Mesendoderm (in vitro differentiated cells): ENCODE data around the gene MDGA2.
"Not testable (repeated sequence)": the region's sequence is repeated elsewhere in the genome, so short reads cannot be mapped to it uniquely, and the experiment has no call there.

Experiments used
- DNase-seq: peaks from one replicate; pipeline ENCODE4 v3.0.0; 2013
- H2AK5ac ChIP-seq: 2 replicates; pipeline ENCODE4 v1.6.1; 2013; ENCODE audit warnings: low read length, inconsistent platforms
- H2BK120ac ChIP-seq: 2 replicates; pipeline ENCODE4 v1.6.1; 2013; ENCODE audit warnings: low read depth, mild to moderate bottlenecking, low read length, moderate library complexity, mixed read lengths
- H2BK15ac ChIP-seq: replicated peaks from 2 replicates; pipeline ENCODE4 v1.6.1; 2013; ENCODE audit warnings: low read depth, mild to moderate bottlenecking, moderate library complexity
- H2BK5ac ChIP-seq: 2 replicates; pipeline ENCODE4 v1.6.1; 2013; ENCODE audit warnings: low read length, inconsistent platforms
- H3K18ac ChIP-seq: 2 replicates; pipeline ENCODE4 v1.6.1; 2013; ENCODE audit warnings: mild to moderate bottlenecking, low read length, mixed read lengths
- H3K23ac ChIP-seq: one replicate; pipeline ENCODE4 v1.6.1; 2013; ENCODE audit warnings: low read length
- H3K27ac ChIP-seq: 2 replicates; pipeline ENCODE4 v1.5.1; 2013; ENCODE audit warnings: low read depth, mild to moderate bottlenecking, inconsistent platforms, low read length, moderate library complexity
- H3K27me3 ChIP-seq: 2 replicates; pipeline ENCODE4 v1.6.1; 2013; ENCODE audit warnings: low read length, control low read depth, mild to moderate bottlenecking, inconsistent platforms; ENCODE audit not compliant: insufficient read depth, poor library complexity
- H3K36me3 ChIP-seq: 2 replicates; pipeline ENCODE4 v1.6.1; 2013; ENCODE audit warnings: low read length, inconsistent platforms; ENCODE audit not compliant: control insufficient read depth, insufficient read depth
- H3K4ac ChIP-seq: one replicate; pipeline ENCODE4 v1.6.1; 2013; ENCODE audit warnings: low read depth, mild to moderate bottlenecking, low read length, moderate library complexity
- H3K4me1 ChIP-seq: 2 replicates; pipeline ENCODE4 v1.6.1; 2013; ENCODE audit warnings: low read depth, low read length, inconsistent platforms; ENCODE audit not compliant: control insufficient read depth
- H3K4me2 ChIP-seq: 2 replicates; pipeline ENCODE4 v1.6.1; 2013; ENCODE audit warnings: low read length
- H3K4me3 ChIP-seq: 2 replicates; pipeline ENCODE4 v1.5.1; 2013; ENCODE audit warnings: mild to moderate bottlenecking, low read length
- H3K56ac ChIP-seq: one replicate; pipeline ENCODE4 v1.6.1; 2013; ENCODE audit warnings: low read length
- H3K79me1 ChIP-seq: 2 replicates; pipeline ENCODE4 v1.6.1; 2013; ENCODE audit warnings: low read length, inconsistent platforms
- H3K79me2 ChIP-seq: 2 replicates; pipeline ENCODE4 v1.6.1; 2013; ENCODE audit warnings: mild to moderate bottlenecking, low read length; ENCODE audit not compliant: control insufficient read depth, insufficient read depth
- H3K9ac ChIP-seq: 2 replicates; pipeline ENCODE4 v1.6.1; 2013; ENCODE audit warnings: low read length, inconsistent platforms
- H4K5ac ChIP-seq: one replicate; pipeline ENCODE4 v1.6.1; 2013; ENCODE audit warnings: low read length
- H4K8ac ChIP-seq: one replicate; pipeline ENCODE4 v1.6.1; 2013; ENCODE audit warnings: low read depth, mild to moderate bottlenecking, control low read depth, low read length, moderate library complexity
- WGBS: extraction: QIAGEN DNeasy Blood & Tissue Kit; methylation state at CpG from one replicate; pipeline ENCODE4 v1.1.7; 2013; ENCODE audit warnings: low lambda C conversion rate, missing lambda C conversion rate; ENCODE audit not compliant: insufficient coverage; ENCODE audit errors: extremely low coverage; 5-methylcytosine and 5-hydroxymethylcytosine counted together

The MDGA2 gene

DNA sequence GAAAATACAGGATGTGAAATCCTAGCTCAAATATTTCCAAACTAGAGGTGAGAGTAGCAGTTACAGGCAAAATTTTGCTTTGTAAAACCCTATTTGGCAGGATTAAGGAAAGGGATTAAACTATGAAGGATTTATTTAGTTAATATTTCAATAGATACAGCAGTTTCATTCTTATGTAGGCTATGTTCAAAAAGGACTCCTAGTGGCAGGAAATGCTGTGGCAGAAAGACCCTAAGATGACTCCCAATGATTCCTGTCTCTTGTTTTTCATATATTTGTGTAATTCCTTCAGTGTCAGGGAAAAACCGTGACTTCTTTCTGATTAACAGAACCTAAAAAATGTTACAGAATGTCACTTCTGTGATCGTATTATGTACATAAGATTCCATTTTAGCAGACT is 724.3 kb downstream of the MDGA2 start:
- no peak overlapping the region for H4K5ac ChIP-seq

DNA sequence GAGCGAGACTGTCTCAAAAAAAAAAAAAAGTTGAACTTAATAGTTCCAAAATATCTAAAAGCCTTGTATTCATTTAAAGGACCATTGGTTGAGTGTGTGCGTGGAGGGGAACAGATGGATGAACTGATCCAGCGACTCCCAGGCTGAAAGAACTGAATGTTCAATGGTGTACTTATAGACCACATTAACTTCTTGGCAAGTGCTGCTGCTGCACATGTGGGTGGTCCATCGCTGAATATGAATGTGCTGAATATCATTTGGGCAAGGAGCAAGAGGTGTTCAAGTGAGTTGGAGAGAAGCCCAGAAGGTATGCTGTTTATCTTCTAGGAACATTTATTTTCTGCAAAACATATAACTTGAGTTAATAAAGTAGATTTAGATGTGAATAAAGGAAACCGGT is 734.8 kb downstream of the MDGA2 start:
- no peaks in the 10 kb centered on the region for H3K27me3 ChIP-seq
- H3K9ac ChIP-seq = no peak overlapping the region
- DNase-seq = no peak
- no CpG with 5 or more reads among the region's 5 CpGs for WGBS
- no peak overlapping the region for H3K23ac ChIP-seq
- H4K8ac ChIP-seq = no peak overlapping the region
- no peak overlapping the region for H3K4ac ChIP-seq
- H3K79me1 ChIP-seq = no peaks in the 10 kb centered on the region
- H3K4me2 ChIP-seq = no peak overlapping the region
- no peak overlapping the region for H3K27ac ChIP-seq
- H2BK5ac ChIP-seq = no peak overlapping the region
- no peak overlapping the region for H4K5ac ChIP-seq
- H3K18ac ChIP-seq = no peak overlapping the region
- H3K4me1 ChIP-seq = no peaks in the 10 kb centered on the region
- H3K4me3 ChIP-seq = no peak overlapping the region
- H2BK15ac ChIP-seq = no peak overlapping the region
- no peaks in the 10 kb centered on the region for H3K36me3 ChIP-seq
- H2BK120ac ChIP-seq = no peak overlapping the region
- H3K79me2 ChIP-seq = no peaks in the 10 kb centered on the region
- H3K56ac ChIP-seq = no peak overlapping the region
- H2AK5ac ChIP-seq = no peak overlapping the region

More for the DNA sequence above, 724.3 kb downstream of the MDGA2 start:
- no peaks in the 10 kb centered on the region for H3K36me3 ChIP-seq
- no CpG with 5 or more reads among the region's 2 CpGs for WGBS
- no peak overlapping the region for H2BK5ac ChIP-seq
- H3K18ac ChIP-seq = no peak overlapping the region
- H3K9ac ChIP-seq = no peak overlapping the region
- H3K56ac ChIP-seq = no peak overlapping the region
- no peak overlapping the region for H2BK120ac ChIP-seq
- DNase-seq = no peak
- H3K23ac ChIP-seq = no peak overlapping the region
- H3K79me1 ChIP-seq = no peaks in the 10 kb centered on the region
- H2BK15ac ChIP-seq = no peak overlapping the region
- H3K4me2 ChIP-seq = no peak overlapping the region
- no peak overlapping the region for H2AK5ac ChIP-seq
- H3K4me3 ChIP-seq = no peak overlapping the region
- H3K4ac ChIP-seq = no peak overlapping the region
- no peak overlapping the region for H4K8ac ChIP-seq
- H3K4me1 ChIP-seq = no peaks in the 10 kb centered on the region
- no peak overlapping the region for H3K27ac ChIP-seq
- H3K79me2 ChIP-seq = no peaks in the 10 kb centered on the region
- no peaks in the 10 kb centered on the region for H3K27me3 ChIP-seq

- H3K56ac ChIP-seq = no peak overlapping the region
- no peak overlapping the region for H3K4me2 ChIP-seq
- DNase-seq = no peak
- H3K23ac ChIP-seq = no peak overlapping the region
- no peak overlapping the region for H3K18ac ChIP-seq
- H3K4me3 ChIP-seq = no peak overlapping the region
- H3K4ac ChIP-seq = no peak overlapping the region
- no peak overlapping the region for H4K5ac ChIP-seq
- no peaks in the 10 kb centered on the region for H3K4me1 ChIP-seq
- no peaks in the 10 kb centered on the region for H3K27me3 ChIP-seq
- H3K79me1 ChIP-seq = no peaks in the 10 kb centered on the region
- no peak overlapping the region for H2BK15ac ChIP-seq
- H3K79me2 ChIP-seq = no peaks in the 10 kb centered on the region
- H2AK5ac ChIP-seq = no peak overlapping the region
- H2BK120ac ChIP-seq = no peak overlapping the region
- H3K9ac ChIP-seq = no peak overlapping the region
- no CpG with 5 or more reads among the region's 3 CpGs for WGBS
- H3K36me3 ChIP-seq = no peaks in the 10 kb centered on the region
- no peak overlapping the region for H2BK5ac ChIP-seq
- no peak overlapping the region for H3K27ac ChIP-seq
- H4K8ac ChIP-seq = no peak overlapping the region
These were observed 754.9 kb downstream of the MDGA2 start for GRCh38 chr14:46920542-46920941.

- H4K8ac ChIP-seq, H2BK5ac ChIP-seq, H3K9ac ChIP-seq, H3K4ac ChIP-seq, H3K79me2 ChIP-seq, H3K27ac ChIP-seq, H3K27me3 ChIP-seq, H3K4me1 ChIP-seq, H3K79me1 ChIP-seq, H3K4me2 ChIP-seq, H2BK15ac ChIP-seq, H3K36me3 ChIP-seq, H3K23ac ChIP-seq, H2BK120ac ChIP-seq, H2AK5ac ChIP-seq, H3K4me3 ChIP-seq, H3K56ac ChIP-seq, H4K5ac ChIP-seq, H3K18ac ChIP-seq: not testable (repeated sequence)
- no CpG with 5 or more reads among the region's 4 CpGs for WGBS
- DNase-seq = peak; percentile 26
These were observed 759.9 kb downstream of the MDGA2 start for GRCh38 chr14:46915539-46915938.

DNA sequence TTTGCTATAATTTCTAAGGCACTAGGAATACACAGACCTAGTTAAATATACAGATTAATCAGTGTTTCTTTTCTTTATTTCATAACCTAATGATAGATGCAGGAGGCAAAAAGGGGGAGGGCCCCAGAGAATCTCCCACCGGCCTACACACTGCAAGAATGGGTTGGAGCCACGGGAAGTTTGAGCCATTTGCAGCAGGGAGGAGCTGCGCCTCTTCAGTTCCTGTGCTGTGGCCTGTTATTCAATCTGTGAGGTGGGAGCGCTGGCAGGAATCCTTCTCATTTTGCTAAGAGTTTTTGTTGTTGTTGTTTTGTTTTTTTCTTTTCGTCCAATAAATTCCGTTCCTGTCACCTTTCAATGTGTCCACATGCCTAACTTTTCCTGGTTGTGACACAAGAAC is 772.6 kb downstream of the MDGA2 start:
- no peak overlapping the region for H3K56ac ChIP-seq
- no peaks in the 10 kb centered on the region for H3K79me1 ChIP-seq
- H2BK15ac ChIP-seq = no peak overlapping the region
- DNase-seq = peak; percentile 23
- H4K8ac ChIP-seq = no peak overlapping the region
- no peak overlapping the region for H3K18ac ChIP-seq
- H4K5ac ChIP-seq = no peak overlapping the region
- H3K4me3 ChIP-seq = no peak overlapping the region
- no peak overlapping the region for H2BK5ac ChIP-seq
- no peak overlapping the region for H2AK5ac ChIP-seq
- H3K4ac ChIP-seq = no peak overlapping the region
- H3K27ac ChIP-seq = no peak overlapping the region
- no peak overlapping the region for H3K9ac ChIP-seq
- H3K79me2 ChIP-seq = no peaks in the 10 kb centered on the region
- no CpG with 5 or more reads among the region's 6 CpGs for WGBS
- H3K27me3 ChIP-seq = no peaks in the 10 kb centered on the region
- H2BK120ac ChIP-seq = no peak overlapping the region
- H3K4me1 ChIP-seq = no peaks in the 10 kb centered on the region
- H3K36me3 ChIP-seq = no peaks in the 10 kb centered on the region
- H3K23ac ChIP-seq = no peak overlapping the region
- H3K4me2 ChIP-seq = no peak overlapping the region

DNA sequence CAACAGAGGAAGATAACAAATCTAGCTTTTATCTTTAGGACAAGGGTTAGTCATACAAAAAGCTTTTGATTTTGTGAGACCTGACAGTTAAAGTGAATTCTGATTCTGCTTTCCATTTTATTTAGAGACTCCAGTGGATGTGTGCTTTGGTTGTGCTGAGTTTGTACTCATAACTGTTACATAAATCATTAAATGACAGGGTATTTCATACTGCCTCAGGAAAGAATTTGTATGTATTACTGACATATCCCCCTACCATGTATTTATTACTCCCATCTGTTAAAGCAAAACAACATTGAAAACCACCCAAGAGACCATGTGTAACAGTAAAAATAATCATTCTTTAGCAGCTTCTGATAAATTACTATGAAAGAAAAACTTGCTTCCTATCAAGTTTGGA is 780.9 kb downstream of the MDGA2 start:
- no peak overlapping the region for H2BK15ac ChIP-seq

More for the DNA sequence above, 780.9 kb downstream of the MDGA2 start:
- H3K18ac ChIP-seq = no peak overlapping the region
- H3K4me3 ChIP-seq = no peak overlapping the region
- no peaks in the 10 kb centered on the region for H3K79me1 ChIP-seq
- H3K79me2 ChIP-seq = no peaks in the 10 kb centered on the region
- H2BK5ac ChIP-seq = no peak overlapping the region
- no peak overlapping the region for H3K27ac ChIP-seq
- H2AK5ac ChIP-seq = no peak overlapping the region
- no peak overlapping the region for H3K23ac ChIP-seq
- H4K8ac ChIP-seq = no peak overlapping the region
- DNase-seq = no peak
- H3K9ac ChIP-seq = no peak overlapping the region
- no peak overlapping the region for H3K56ac ChIP-seq
- no peaks in the 10 kb centered on the region for H3K36me3 ChIP-seq
- no peak overlapping the region for H4K5ac ChIP-seq
- no peaks in the 10 kb centered on the region for H3K4me1 ChIP-seq
- H3K27me3 ChIP-seq = no peaks in the 10 kb centered on the region
- H3K4me2 ChIP-seq = no peak overlapping the region
- no peak overlapping the region for H2BK120ac ChIP-seq
- H3K4ac ChIP-seq = no peak overlapping the region
